ENCODE results near the gene CACNA2D3.

DNA sequence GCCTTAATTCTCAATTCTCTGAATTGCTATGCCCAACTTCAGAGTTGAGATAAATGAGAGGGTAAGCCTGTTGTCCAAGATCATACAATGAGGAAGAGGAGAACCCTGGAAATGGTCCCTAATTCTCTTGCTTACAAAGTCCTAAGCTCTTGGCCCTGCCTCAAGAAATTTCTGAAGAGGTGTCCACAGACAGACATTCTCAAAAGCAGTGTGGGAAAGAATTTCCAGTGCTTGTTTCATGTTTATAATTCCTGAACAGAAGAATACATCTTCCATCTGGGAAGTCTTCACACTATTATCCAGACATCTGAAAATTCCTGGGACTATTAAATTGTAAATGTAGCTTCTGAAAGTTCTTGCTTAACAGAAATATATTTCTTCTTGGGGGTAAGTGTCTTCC is 972.3 kb downstream of the CACNA2D3 start:
- TF ChIP-seq CTCF (conservative IDR thresholded peaks at IDR 0.05 in 1 of 2, IDR thresholded peaks at IDR 0.05 in 1 of 2; ENCODE audit: extremely low read depth in 1 of 2, insufficient read depth in 1 of 2, low read depth in 1 of 2, low read length in 2 of 2), result no peak
- TF ChIP-seq EZH2 (IDR thresholded peaks at IDR 0.05; ENCODE audit: borderline replicate concordance, low read length), result no peak
